ENCODE data around the gene ATG16L2. TPM values are rescaled to one million over a fixed set of nuclear protein-coding genes. Genes with fewer than 3 reads are reported as not detected.

Gene ATG16L2
- total and polyA plus RNA-seq, 2 donors (not counting 3 experiments of a cell fraction or from before 2014, with no cell fraction given) = 26.5 to 30.5 TPM

- intact Hi-C loops (cut with micrococcal nuclease) (loop anchor here (1.0 to 10.0 kb wide), 2 partner anchors 97 to 553 kb away; partner anchors contain the start of gene RELT), dilution Hi-C loops (cut with MboI; ENCODE audit: extremely low pct_ligation_motif_present, low sequenced_read_pairs) (no loop called here)
- FAIRE-seq (peak; percentile 87), DNase-seq (ENCODE audit: low read depth, low spot score) (peak; percentile 91)
- Histone ChIP-seq H3K4me1 (ENCODE audit: control insufficient read depth, extremely low read depth, insufficient read depth, low read length) (peaks cover 7% of the 10 kb centered on the region), H4K20me1 (replicated peaks; ENCODE audit: control insufficient read depth, extremely low read depth, insufficient read depth, low read length) (no peaks in the 10 kb centered on the region), H3K9me3 (replicated peaks; ENCODE audit: control insufficient read depth, insufficient read depth, low read length) (no peaks in the 10 kb centered on the region), H3K9ac (replicated peaks; ENCODE audit: extremely low read depth, insufficient read depth, low read length) (peak overlapping the region; percentile 58), H3K79me2 (ENCODE audit: control insufficient read depth, insufficient read depth, low read length) (no peaks in the 10 kb centered on the region), H3K36me3 (ENCODE audit: control insufficient read depth in 2 of 2, extremely low read depth in 1 of 2, insufficient read depth in 2 of 2, low read length in 2 of 2) (peaks cover 5 to 6% of the 10 kb centered on the region in 2 experiments), H3K27me3 (ENCODE audit: control insufficient read depth in 2 of 2, insufficient read depth in 2 of 2, low read length in 2 of 2) (no peaks in the 10 kb centered on the region), H3K9me1 (replicated peaks; ENCODE audit: control insufficient read depth, extremely low read depth, insufficient read depth, low read length) (no peaks in the 10 kb centered on the region), H3K27ac (ENCODE audit: insufficient read depth, low read depth, low read length) (no peak overlapping the region), H3K4me2 (ENCODE audit: insufficient read depth, low read length) (peak overlapping the region; percentile 57), H2AFZ (ENCODE audit: low read depth, low read length) (peak overlapping the region; percentile 61), H3K4me3 (replicated peaks in 1 of 3; ENCODE audit: insufficient read depth in 1 of 3, low read depth in 1 of 3, low read length in 3 of 3) (peak overlapping the region in 2 of 3 experiments; percentile 42 to 43)
- TF ChIP-seq FOS (IDR thresholded peaks at IDR 0.05; ENCODE audit: borderline replicate concordance, insufficient read depth, low read length) (no peak), MAX (IDR thresholded peaks at IDR 0.05; ENCODE audit: insufficient read depth, insufficient read length) (peak; percentile 7), POLR2AphosphoS5 (IDR thresholded peaks at IDR 0.05; ENCODE audit: insufficient read depth, low read depth, low read length) (peak; percentile 86), JUN (IDR thresholded peaks at IDR 0.05; ENCODE audit: borderline replicate concordance, insufficient read depth, insufficient read length, low read depth) (no peak), POLR2A (IDR thresholded peaks at IDR 0.05; ENCODE audit: low read depth, low read length) (no peak), EZH2 (IDR thresholded peaks at IDR 0.05; ENCODE audit: borderline replicate concordance, low read depth, low read length, severe bottlenecking) (no peak), CTCF (IDR thresholded peaks at IDR 0.05; ENCODE audit: extremely low read depth in 1 of 2, insufficient read depth in 1 of 2, low read depth in 1 of 2, low read length in 2 of 2) (peak; percentile 2 to 23)
- no TSS peak for BruUV-seq (replicated peaks)
- POLR2A ChIA-PET = no interaction called here
- CTCF ChIA-PET = interaction anchor here (1.2 to 3.0 kb wide), 6 partner anchors 9 to 467 kb away, joined by 3 to 23 read pairs (median 5); partner anchors contain the start of gene FCHSD2
Observed at GRCh38 chr11:72821920-72822799, 7.9 kb downstream of the ATG16L2 start.

Data from endothelial cell of umbilical vein (primary cell).